ENCODE measurements around the gene PRKAG2. TPM values are rescaled to one million over a fixed set of nuclear protein-coding genes. Genes with fewer than 3 reads are reported as not detected.

The PRKAG2 gene
- total and polyA plus RNA-seq, 2 experiments from 2014 or later, result 9.1 to 14.9 TPM

DNA sequence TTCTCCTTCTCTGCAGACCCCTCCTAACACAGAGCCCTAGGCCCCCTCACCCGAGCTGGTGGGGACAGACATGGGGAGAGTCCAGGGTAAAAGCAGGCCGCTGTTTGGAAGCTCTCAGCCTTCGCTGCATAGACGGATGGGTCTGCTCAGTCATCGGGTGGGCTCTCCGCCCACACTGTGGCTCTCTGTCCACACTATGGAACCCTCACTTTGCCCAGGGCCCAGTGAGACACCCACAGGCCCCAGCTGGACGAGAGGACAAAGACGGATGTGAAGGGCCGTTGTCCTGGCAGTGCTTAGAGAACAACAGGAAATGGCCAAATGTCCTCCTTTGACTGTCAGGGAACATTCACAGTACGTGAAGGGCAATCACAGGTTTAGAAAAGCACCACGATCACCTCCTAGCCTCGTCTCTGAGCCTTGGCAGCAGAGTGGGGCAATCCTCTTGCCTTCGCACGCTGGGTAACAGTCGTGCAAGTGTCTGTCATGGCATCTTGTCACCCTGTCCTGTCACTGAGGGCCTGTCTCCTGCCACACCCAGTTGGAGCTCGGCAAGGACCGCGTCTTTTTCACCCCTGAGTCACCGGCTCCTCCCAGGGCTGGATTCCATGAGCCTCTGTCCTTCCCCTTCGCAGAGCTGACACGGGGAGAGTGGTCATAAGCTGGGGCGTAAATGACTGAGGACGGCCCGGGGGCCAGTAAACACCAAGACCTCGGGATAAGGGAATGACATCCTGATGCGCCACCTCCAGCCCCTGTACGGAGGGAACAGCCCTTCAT is 80.6 kb downstream of the PRKAG2 start:
- no peaks in the 10 kb centered on the region for H3K9me2 ChIP-seq (ENCODE audit: insufficient read depth)
- H4K20me1 ChIP-seq (replicated peaks; ENCODE audit: insufficient read depth), result no peaks in the 10 kb centered on the region
- H3K4me1 ChIP-seq (ENCODE audit: insufficient read depth), result no peaks in the 10 kb centered on the region; the same call in 1 of the 2 replicates
- H3K27me3 Mint-ChIP-seq (ENCODE audit: insufficient read depth, low read depth, poor library complexity), result peaks cover 8% of the 10 kb centered on the region
- H3K4me3 ChIP-seq, result no peak overlapping the region
- peaks cover 23% of the 10 kb centered on the region for H3K4me1 Mint-ChIP-seq
- H3K4me3 Mint-ChIP-seq, result no peak overlapping the region
- H3K79me2 ChIP-seq (replicated peaks; ENCODE audit: insufficient read depth), result no peaks in the 10 kb centered on the region
- no peaks in the 10 kb centered on the region for H3K36me3 Mint-ChIP-seq (ENCODE audit: low read depth)
- H3F3A ChIP-seq (replicated peaks; ENCODE audit: low read depth), result no peaks in the 10 kb centered on the region
- TF ChIP-seq ZNF114 (CRISPR knock-in tag; IDR thresholded peaks at IDR 0.05) (no peak), NANOG (IDR thresholded peaks at IDR 0.05; ENCODE audit: borderline replicate concordance) (no peak), JUNB (IDR thresholded peaks at IDR 0.05; ENCODE audit: unreplicated experiment) (no peak), CREB1 (CRISPR knock-in tag; IDR thresholded peaks at IDR 0.05; ENCODE audit: low read depth) (no peak), STAT1 (IDR thresholded peaks at IDR 0.05; ENCODE audit: unreplicated experiment) (no peak)
- TF ChIP-seq, protein P1, sequence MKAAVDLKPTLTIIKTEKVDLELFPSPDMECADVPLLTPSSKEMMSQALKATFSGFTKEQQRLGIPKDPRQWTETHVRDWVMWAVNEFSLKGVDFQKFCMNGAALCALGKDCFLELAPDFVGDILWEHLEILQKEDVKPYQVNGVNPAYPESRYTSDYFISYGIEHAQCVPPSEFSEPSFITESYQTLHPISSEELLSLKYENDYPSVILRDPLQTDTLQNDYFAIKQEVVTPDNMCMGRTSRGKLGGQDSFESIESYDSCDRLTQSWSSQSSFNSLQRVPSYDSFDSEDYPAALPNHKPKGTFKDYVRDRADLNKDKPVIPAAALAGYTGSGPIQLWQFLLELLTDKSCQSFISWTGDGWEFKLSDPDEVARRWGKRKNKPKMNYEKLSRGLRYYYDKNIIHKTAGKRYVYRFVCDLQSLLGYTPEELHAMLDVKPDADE (IDR thresholded peaks at IDR 0.05), result no peak
- TF ChIP-seq, protein P2, sequence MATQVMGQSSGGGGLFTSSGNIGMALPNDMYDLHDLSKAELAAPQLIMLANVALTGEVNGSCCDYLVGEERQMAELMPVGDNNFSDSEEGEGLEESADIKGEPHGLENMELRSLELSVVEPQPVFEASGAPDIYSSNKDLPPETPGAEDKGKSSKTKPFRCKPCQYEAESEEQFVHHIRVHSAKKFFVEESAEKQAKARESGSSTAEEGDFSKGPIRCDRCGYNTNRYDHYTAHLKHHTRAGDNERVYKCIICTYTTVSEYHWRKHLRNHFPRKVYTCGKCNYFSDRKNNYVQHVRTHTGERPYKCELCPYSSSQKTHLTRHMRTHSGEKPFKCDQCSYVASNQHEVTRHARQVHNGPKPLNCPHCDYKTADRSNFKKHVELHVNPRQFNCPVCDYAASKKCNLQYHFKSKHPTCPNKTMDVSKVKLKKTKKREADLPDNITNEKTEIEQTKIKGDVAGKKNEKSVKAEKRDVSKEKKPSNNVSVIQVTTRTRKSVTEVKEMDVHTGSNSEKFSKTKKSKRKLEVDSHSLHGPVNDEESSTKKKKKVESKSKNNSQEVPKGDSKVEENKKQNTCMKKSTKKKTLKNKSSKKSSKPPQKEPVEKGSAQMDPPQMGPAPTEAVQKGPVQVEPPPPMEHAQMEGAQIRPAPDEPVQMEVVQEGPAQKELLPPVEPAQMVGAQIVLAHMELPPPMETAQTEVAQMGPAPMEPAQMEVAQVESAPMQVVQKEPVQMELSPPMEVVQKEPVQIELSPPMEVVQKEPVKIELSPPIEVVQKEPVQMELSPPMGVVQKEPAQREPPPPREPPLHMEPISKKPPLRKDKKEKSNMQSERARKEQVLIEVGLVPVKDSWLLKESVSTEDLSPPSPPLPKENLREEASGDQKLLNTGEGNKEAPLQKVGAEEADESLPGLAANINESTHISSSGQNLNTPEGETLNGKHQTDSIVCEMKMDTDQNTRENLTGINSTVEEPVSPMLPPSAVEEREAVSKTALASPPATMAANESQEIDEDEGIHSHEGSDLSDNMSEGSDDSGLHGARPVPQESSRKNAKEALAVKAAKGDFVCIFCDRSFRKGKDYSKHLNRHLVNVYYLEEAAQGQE (IDR thresholded peaks at IDR 0.05; ENCODE audit: unreplicated experiment), result no peak
- TF ChIP-seq, protein P3, sequence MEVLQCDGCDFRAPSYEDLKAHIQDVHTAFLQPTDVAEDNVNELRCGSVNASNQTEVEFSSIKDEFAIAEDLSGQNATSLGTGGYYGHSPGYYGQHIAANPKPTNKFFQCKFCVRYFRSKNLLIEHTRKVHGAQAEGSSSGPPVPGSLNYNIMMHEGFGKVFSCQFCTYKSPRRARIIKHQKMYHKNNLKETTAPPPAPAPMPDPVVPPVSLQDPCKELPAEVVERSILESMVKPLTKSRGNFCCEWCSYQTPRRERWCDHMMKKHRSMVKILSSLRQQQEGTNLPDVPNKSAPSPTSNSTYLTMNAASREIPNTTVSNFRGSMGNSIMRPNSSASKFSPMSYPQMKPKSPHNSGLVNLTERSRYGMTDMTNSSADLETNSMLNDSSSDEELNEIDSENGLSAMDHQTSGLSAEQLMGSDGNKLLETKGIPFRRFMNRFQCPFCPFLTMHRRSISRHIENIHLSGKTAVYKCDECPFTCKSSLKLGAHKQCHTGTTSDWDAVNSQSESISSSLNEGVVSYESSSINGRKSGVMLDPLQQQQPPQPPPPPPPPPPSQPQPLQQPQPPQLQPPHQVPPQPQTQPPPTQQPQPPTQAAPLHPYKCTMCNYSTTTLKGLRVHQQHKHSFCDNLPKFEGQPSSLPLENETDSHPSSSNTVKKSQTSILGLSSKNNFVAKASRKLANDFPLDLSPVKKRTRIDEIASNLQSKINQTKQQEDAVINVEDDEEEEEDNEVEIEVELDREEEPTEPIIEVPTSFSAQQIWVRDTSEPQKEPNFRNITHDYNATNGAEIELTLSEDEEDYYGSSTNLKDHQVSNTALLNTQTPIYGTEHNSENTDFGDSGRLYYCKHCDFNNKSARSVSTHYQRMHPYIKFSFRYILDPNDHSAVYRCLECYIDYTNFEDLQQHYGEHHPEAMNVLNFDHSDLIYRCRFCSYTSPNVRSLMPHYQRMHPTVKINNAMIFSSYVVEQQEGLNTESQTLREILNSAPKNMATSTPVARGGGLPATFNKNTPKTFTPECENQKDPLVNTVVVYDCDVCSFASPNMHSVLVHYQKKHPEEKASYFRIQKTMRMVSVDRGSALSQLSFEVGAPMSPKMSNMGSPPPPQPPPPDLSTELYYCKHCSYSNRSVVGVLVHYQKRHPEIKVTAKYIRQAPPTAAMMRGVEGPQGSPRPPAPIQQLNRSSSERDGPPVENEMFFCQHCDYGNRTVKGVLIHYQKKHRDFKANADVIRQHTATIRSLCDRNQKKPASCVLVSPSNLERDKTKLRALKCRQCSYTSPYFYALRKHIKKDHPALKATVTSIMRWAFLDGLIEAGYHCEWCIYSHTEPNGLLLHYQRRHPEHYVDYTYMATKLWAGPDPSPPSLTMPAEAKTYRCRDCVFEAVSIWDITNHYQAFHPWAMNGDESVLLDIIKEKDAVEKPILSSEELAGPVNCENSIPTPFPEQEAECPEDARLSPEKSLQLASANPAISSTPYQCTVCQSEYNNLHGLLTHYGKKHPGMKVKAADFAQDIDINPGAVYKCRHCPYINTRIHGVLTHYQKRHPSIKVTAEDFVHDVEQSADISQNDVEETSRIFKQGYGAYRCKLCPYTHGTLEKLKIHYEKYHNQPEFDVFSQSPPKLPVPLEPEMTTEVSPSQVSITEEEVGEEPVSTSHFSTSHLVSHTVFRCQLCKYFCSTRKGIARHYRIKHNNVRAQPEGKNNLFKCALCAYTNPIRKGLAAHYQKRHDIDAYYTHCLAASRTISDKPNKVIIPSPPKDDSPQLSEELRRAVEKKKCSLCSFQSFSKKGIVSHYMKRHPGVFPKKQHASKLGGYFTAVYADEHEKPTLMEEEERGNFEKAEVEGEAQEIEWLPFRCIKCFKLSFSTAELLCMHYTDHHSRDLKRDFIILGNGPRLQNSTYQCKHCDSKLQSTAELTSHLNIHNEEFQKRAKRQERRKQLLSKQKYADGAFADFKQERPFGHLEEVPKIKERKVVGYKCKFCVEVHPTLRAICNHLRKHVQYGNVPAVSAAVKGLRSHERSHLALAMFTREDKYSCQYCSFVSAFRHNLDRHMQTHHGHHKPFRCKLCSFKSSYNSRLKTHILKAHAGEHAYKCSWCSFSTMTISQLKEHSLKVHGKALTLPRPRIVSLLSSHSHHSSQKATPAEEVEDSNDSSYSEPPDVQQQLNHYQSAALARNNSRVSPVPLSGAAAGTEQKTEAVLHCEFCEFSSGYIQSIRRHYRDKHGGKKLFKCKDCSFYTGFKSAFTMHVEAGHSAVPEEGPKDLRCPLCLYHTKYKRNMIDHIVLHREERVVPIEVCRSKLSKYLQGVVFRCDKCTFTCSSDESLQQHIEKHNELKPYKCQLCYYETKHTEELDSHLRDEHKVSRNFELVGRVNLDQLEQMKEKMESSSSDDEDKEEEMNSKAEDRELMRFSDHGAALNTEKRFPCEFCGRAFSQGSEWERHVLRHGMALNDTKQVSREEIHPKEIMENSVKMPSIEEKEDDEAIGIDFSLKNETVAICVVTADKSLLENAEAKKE (CRISPR knock-in tag; IDR thresholded peaks at IDR 0.05), result no peak
- TF ChIP-seq, protein P4, sequence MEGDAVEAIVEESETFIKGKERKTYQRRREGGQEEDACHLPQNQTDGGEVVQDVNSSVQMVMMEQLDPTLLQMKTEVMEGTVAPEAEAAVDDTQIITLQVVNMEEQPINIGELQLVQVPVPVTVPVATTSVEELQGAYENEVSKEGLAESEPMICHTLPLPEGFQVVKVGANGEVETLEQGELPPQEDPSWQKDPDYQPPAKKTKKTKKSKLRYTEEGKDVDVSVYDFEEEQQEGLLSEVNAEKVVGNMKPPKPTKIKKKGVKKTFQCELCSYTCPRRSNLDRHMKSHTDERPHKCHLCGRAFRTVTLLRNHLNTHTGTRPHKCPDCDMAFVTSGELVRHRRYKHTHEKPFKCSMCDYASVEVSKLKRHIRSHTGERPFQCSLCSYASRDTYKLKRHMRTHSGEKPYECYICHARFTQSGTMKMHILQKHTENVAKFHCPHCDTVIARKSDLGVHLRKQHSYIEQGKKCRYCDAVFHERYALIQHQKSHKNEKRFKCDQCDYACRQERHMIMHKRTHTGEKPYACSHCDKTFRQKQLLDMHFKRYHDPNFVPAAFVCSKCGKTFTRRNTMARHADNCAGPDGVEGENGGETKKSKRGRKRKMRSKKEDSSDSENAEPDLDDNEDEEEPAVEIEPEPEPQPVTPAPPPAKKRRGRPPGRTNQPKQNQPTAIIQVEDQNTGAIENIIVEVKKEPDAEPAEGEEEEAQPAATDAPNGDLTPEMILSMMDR (conservative IDR thresholded peaks at IDR 0.05; ENCODE audit: low read depth in 2 of 2), result no peak
- no peak for DNase-seq (ENCODE audit: low spot score)
- no peaks in the 10 kb centered on the region for H3K27me3 ChIP-seq (ENCODE audit: insufficient read depth)
- H3K4me2 ChIP-seq, result no peak overlapping the region
- H2AFZ ChIP-seq, result no peak overlapping the region
- no peak for ATAC-seq
- no peak overlapping the region for H3K27ac ChIP-seq (ENCODE audit: low read depth)
- H3K27ac Mint-ChIP-seq, result peak overlapping the region; percentile 52; the same call in 1 of the 2 replicates
- no peaks in the 10 kb centered on the region for H3K9me3 Mint-ChIP-seq
- H3K36me3 ChIP-seq (ENCODE audit: insufficient read depth), result no peaks in the 10 kb centered on the region
